HepG2 (cell line): ENCODE data around the gene P3H2.

Experiments
- BHLHE40 ChIP-seq: IDR thresholded peaks from 2 replicates; pipeline ENCODE4 v1.6.1; 2011; ENCODE audit warnings: low read length, improper control_type of control experiment
- CC2D1A ChIP-seq: sonication (generic); formaldehyde crosslinking; IDR thresholded peaks from 2 replicates; pipeline ENCODE4 v1.8.1; 2023; ENCODE audit warnings: mild to moderate bottlenecking, missing genetic modification reagents
- FIP1L1 ChIP-seq: fragments of 200-400 bp; formaldehyde crosslinking; IDR thresholded peaks from 2 replicates; pipeline ENCODE4 v1.6.1; 2018; ENCODE audit warnings: low read depth, mild to moderate bottlenecking, low read length, moderate library complexity, borderline replicate concordance; ENCODE audit not compliant: insufficient read depth
- TCF12 ChIP-seq, 2 experiments: fragments of 450-650 bp in 1 of 2; sonication (generic) in 1 of 2; formaldehyde crosslinking in 1 of 2; IDR thresholded peaks; 2 replicates each; pipeline versions ENCODE4 v1.6.1 to v1.8.0; 2017 to 2022; ENCODE audit warnings: antibody characterized with exemption in 1 of 2, mild to moderate bottlenecking in 1 of 2, missing genetic modification reagents in 1 of 2, moderate library complexity in 1 of 2
- TCF7 ChIP-seq: sonication (generic); IDR thresholded peaks from 2 replicates; pipeline ENCODE4 v1.6.1; 2016; ENCODE audit warnings: antibody characterized with exemption, low read depth
- TCF7L2 ChIP-seq: IDR thresholded peaks from 2 replicates; pipeline ENCODE4 v1.6.1; 2011; ENCODE audit warnings: mild to moderate bottlenecking, low read depth, low read length, moderate library complexity
- UBTF ChIP-seq: sonication (generic); formaldehyde crosslinking; IDR thresholded peaks from 2 replicates; pipeline ENCODE4 v1.4.0; 2020; ENCODE audit warnings: mild to moderate bottlenecking, missing genetic modification reagents
- ZNF331 ChIP-seq: sonication (generic); formaldehyde crosslinking; IDR thresholded peaks from 2 replicates; pipeline ENCODE4 v1.4.0; 2020; ENCODE audit warnings: missing genetic modification reagents
- ZNF781 ChIP-seq: sonication (generic); formaldehyde crosslinking; IDR thresholded peaks from 2 replicates; pipeline ENCODE4 v1.5.1; 2020; ENCODE audit warnings: borderline replicate concordance, mild to moderate bottlenecking, missing genetic modification reagents; ENCODE audit errors: not compliant biosample characterization
- ZNF792 ChIP-seq: IDR thresholded peaks from 2 replicates; pipeline ENCODE4 v1.6.1; 2016

- TF ChIP-seq BHLHE40, result no peak
- TF ChIP-seq UBTF (CRISPR knock-in tag), result no peak
- TF ChIP-seq ZNF781 (CRISPR knock-in tag), result no peak
- TF ChIP-seq ZNF792 (CRISPR knock-in tag), result no peak
- TF ChIP-seq TCF7L2, result no peak
- TF ChIP-seq FIP1L1, result no peak
- no peak for TF ChIP-seq ZNF331 (CRISPR knock-in tag)
- no peak for TF ChIP-seq CC2D1A
- no peak for TF ChIP-seq TCF7
- no peak for TF ChIP-seq TCF12 (IDR thresholded peaks at IDR 0.05)
- TF ChIP-seq TCF12 (CRISPR knock-in tag; IDR thresholded peaks at IDR 0.05), result no peak
Measured at GRCh38 chr3:190118438-190118837, 2.3 kb downstream of the P3H2 start.
